HEK293 (cell line): Measurements from ENCODE around the gene FDXR.

Experiments used
- KLF1 ChIP-seq: fragments of 450-650 bp; formaldehyde crosslinking; IDR thresholded peaks from 2 replicates; pipeline ENCODE4 v1.5.1; 2016; ENCODE audit warnings: missing biosample characterization, missing genetic modification characterization
- ZNF24 ChIP-seq: fragments of 450-650 bp; formaldehyde crosslinking; IDR thresholded peaks from 2 replicates; pipeline ENCODE4 v1.5.1; 2016; ENCODE audit warnings: missing biosample characterization, missing genetic modification characterization
- ZNF555 ChIP-seq: fragments of 450-650 bp; formaldehyde crosslinking; conservative IDR thresholded peaks from 2 replicates; pipeline ENCODE4 v1.5.1; 2017; ENCODE audit warnings: missing biosample characterization, mild to moderate bottlenecking, missing genetic modification characterization, inconsistent platforms
- TF ChIP-seq, protein P1 (sequence below): fragments of 450-650 bp; formaldehyde crosslinking; IDR thresholded peaks from 2 replicates; pipeline ENCODE4 v1.5.1; 2016; ENCODE audit warnings: missing biosample characterization, missing genetic modification characterization
- TF ChIP-seq, protein P2 (sequence below): fragments of 450-650 bp; formaldehyde crosslinking; IDR thresholded peaks from 2 replicates; pipeline ENCODE4 v1.5.1; 2016; ENCODE audit warnings: missing biosample characterization, missing genetic modification characterization
- TF ChIP-seq, protein P3 (sequence below): fragments of 450-650 bp; formaldehyde crosslinking; IDR thresholded peaks from 2 replicates; pipeline ENCODE4 v1.5.1; 2016; ENCODE audit warnings: missing biosample characterization, missing genetic modification characterization, low read depth
- TF ChIP-seq, protein P4 (sequence below): fragments of 450-650 bp; formaldehyde crosslinking; IDR thresholded peaks from 2 replicates; pipeline ENCODE4 v1.5.1; 2016; ENCODE audit warnings: missing biosample characterization, missing genetic modification characterization

DNA sequence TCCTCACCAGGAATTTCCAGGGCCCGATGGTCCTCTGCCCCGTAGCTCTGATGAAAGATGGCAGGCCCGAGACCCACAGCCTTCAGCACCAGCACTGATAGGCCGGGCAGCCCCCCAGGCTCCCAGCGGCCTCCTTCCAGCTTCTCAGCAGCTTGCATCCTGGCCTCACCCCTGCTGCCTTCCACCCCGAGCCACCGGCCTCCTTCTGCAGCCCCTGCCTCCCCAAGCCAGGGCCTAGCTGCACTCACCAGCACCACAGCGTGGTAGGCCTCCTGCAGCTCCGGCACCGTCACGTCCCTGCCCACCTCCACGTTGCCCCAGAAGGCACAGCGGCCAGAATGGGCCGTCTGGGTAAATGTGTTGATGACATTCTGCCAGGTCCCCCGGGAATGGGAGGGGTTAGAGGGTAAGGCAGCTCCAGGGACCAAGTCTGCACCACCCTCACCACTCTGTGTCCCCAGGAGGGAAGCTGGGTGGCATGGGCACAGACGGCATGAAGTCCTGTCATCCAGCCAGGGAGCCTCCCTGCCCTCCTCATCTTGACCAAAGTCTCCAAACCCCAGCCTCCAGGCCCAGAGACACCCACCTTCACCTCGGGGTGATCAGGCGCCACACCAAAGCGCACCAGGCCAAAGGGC is 6.5 kb downstream of the FDXR start:
- TF ChIP-seq, protein P1, sequence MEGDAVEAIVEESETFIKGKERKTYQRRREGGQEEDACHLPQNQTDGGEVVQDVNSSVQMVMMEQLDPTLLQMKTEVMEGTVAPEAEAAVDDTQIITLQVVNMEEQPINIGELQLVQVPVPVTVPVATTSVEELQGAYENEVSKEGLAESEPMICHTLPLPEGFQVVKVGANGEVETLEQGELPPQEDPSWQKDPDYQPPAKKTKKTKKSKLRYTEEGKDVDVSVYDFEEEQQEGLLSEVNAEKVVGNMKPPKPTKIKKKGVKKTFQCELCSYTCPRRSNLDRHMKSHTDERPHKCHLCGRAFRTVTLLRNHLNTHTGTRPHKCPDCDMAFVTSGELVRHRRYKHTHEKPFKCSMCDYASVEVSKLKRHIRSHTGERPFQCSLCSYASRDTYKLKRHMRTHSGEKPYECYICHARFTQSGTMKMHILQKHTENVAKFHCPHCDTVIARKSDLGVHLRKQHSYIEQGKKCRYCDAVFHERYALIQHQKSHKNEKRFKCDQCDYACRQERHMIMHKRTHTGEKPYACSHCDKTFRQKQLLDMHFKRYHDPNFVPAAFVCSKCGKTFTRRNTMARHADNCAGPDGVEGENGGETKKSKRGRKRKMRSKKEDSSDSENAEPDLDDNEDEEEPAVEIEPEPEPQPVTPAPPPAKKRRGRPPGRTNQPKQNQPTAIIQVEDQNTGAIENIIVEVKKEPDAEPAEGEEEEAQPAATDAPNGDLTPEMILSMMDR (tag by site-specific recombination): no peak
- TF ChIP-seq ZNF555 (tag by site-specific recombination): no peak
- TF ChIP-seq, protein P2, sequence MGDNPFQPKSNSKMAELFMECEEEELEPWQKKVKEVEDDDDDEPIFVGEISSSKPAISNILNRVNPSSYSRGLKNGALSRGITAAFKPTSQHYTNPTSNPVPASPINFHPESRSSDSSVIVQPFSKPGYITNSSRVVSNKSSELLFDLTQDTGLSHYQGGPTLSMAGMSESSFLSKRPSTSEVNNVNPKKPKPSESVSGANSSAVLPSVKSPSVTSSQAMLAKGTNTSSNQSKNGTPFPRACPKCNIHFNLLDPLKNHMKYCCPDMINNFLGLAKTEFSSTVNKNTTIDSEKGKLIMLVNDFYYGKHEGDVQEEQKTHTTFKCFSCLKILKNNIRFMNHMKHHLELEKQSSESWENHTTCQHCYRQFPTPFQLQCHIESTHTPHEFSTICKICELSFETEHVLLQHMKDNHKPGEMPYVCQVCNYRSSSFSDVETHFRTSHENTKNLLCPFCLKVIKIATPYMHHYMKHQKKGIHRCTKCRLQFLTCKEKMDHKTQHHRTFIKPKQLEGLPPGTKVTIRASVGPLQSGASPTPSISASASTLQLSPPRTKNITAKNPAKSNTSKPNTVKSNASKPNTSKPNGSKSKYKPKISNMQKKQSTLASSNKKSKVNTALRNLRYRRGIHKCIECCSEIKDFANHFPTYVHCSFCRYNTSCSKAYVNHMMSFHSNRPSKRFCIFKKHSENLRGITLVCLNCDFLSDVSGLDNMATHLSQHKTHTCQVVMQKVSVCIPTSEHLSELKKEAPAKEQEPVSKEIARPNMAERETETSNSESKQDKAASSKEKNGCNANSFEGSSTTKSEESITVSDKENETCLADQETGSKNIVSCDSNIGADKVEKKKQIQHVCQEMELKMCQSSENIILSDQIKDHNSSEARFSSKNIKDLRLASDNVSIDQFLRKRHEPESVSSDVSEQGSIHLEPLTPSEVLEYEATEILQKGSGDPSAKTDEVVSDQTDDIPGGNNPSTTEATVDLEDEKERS: no peak
- TF ChIP-seq, protein P3, sequence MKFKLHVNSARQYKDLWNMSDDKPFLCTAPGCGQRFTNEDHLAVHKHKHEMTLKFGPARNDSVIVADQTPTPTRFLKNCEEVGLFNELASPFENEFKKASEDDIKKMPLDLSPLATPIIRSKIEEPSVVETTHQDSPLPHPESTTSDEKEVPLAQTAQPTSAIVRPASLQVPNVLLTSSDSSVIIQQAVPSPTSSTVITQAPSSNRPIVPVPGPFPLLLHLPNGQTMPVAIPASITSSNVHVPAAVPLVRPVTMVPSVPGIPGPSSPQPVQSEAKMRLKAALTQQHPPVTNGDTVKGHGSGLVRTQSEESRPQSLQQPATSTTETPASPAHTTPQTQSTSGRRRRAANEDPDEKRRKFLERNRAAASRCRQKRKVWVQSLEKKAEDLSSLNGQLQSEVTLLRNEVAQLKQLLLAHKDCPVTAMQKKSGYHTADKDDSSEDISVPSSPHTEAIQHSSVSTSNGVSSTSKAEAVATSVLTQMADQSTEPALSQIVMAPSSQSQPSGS (tag by site-specific recombination): no peak
- no peak for TF ChIP-seq KLF1 (tag by site-specific recombination)
- TF ChIP-seq, protein P4, sequence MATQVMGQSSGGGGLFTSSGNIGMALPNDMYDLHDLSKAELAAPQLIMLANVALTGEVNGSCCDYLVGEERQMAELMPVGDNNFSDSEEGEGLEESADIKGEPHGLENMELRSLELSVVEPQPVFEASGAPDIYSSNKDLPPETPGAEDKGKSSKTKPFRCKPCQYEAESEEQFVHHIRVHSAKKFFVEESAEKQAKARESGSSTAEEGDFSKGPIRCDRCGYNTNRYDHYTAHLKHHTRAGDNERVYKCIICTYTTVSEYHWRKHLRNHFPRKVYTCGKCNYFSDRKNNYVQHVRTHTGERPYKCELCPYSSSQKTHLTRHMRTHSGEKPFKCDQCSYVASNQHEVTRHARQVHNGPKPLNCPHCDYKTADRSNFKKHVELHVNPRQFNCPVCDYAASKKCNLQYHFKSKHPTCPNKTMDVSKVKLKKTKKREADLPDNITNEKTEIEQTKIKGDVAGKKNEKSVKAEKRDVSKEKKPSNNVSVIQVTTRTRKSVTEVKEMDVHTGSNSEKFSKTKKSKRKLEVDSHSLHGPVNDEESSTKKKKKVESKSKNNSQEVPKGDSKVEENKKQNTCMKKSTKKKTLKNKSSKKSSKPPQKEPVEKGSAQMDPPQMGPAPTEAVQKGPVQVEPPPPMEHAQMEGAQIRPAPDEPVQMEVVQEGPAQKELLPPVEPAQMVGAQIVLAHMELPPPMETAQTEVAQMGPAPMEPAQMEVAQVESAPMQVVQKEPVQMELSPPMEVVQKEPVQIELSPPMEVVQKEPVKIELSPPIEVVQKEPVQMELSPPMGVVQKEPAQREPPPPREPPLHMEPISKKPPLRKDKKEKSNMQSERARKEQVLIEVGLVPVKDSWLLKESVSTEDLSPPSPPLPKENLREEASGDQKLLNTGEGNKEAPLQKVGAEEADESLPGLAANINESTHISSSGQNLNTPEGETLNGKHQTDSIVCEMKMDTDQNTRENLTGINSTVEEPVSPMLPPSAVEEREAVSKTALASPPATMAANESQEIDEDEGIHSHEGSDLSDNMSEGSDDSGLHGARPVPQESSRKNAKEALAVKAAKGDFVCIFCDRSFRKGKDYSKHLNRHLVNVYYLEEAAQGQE (tag by site-specific recombination): no peak
- no peak for TF ChIP-seq ZNF24 (tag by site-specific recombination)
